Lower leg skin (tissue), 3 donors: Measurements from ENCODE around the gene ADGRA1.

Source experiments
- POLR2A ChIP-seq, 2 donors: fragments of 450-650 bp; IDR thresholded peaks; one replicate each; pipeline ENCODE4 v1.6.1; 2016 to 2017; ENCODE audit warnings: antibody characterized with exemption in 2 of 2, mild to moderate bottlenecking in 1 of 2, moderate library complexity in 1 of 2
- TF ChIP-seq, protein P1 (sequence below), 3 donors: fragments of 450-650 bp; IDR thresholded peaks; one replicate each; pipeline ENCODE4 v1.5.1; 2016; ENCODE audit warnings: antibody characterized with exemption in 3 of 3, mild to moderate bottlenecking in 3 of 3, moderate library complexity in 2 of 3

DNA sequence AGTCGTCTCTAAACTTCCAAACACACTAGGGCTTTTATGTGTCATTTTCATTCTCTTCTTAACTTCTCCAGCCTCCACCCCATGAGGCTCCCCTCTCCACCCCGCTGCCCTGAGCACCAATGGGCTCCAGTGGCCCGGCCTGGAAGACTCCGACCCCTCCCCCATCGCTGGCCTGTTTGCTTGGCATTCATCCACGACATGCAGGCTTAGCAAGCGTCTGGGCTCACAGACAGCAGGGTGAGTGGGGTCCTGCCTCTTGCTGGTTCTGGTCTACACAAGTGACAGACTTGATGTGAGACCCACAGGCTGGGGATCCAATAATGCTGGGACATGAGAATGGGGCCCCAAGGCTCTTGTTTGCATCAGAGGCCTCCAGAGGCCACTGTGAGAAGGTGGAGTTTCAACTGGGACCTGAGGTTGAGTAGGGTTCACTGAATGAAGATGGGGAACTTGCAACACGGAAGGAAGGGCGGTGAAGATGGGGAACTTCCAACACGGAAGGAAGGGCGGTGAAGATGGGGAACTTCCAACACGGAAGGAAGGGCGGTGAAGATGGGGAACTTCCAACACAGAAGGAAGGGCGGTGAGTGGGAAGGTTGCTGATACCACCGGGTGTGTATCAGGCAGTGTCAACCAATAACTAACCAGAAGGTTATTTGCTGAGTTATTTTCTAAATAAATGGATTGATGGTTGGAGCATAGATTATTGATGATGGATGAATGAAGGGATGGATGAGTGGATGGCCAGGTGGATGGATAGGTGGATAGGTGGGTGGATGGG lies 86.3 kb downstream of the ADGRA1 start:
- TF ChIP-seq, protein P1, sequence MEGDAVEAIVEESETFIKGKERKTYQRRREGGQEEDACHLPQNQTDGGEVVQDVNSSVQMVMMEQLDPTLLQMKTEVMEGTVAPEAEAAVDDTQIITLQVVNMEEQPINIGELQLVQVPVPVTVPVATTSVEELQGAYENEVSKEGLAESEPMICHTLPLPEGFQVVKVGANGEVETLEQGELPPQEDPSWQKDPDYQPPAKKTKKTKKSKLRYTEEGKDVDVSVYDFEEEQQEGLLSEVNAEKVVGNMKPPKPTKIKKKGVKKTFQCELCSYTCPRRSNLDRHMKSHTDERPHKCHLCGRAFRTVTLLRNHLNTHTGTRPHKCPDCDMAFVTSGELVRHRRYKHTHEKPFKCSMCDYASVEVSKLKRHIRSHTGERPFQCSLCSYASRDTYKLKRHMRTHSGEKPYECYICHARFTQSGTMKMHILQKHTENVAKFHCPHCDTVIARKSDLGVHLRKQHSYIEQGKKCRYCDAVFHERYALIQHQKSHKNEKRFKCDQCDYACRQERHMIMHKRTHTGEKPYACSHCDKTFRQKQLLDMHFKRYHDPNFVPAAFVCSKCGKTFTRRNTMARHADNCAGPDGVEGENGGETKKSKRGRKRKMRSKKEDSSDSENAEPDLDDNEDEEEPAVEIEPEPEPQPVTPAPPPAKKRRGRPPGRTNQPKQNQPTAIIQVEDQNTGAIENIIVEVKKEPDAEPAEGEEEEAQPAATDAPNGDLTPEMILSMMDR (IDR thresholded peaks at IDR 0.05), result no peak
- TF ChIP-seq POLR2A (IDR thresholded peaks at IDR 0.05), result no peak
